Measurements from ENCODE around the gene TNFSF13B.

The TNFSF13B gene

GRCh38 chr13:108346376-108346775 lies 76.9 kb downstream of the TNFSF13B start:
- peak; percentile 30 for DNase-seq (ENCODE audit: low read depth)

GRCh38 chr13:108349269-108349668 lies 79.8 kb downstream of the TNFSF13B start:
- DNase-seq (ENCODE audit: low read depth) = no peak

- no peak for DNase-seq (ENCODE audit: low read depth)
Measured at GRCh38 chr13:108350579-108350978, 81.1 kb downstream of the TNFSF13B start.

- DNase-seq (ENCODE audit: low read depth) = no peak
Measured at GRCh38 chr13:108352599-108352998, 83.1 kb downstream of the TNFSF13B start.

- no peak for DNase-seq (ENCODE audit: low read depth)
Measured at GRCh38 chr13:108357228-108357627, 87.7 kb downstream of the TNFSF13B start.
